GM18873 (cell line): ENCODE measurements around the gene SF3A2.

Experiments
- ATAC-seq: cut with Tn5 transposase; IDR thresholded peaks from one replicate; pipeline ENCODE4 v1.9.1; 2021; ENCODE audit warnings: mild to moderate bottlenecking, moderate library complexity, moderate number of reproducible peaks; ENCODE audit not compliant: unreplicated experiment, low FRiP score

Gene SF3A2

DNA sequence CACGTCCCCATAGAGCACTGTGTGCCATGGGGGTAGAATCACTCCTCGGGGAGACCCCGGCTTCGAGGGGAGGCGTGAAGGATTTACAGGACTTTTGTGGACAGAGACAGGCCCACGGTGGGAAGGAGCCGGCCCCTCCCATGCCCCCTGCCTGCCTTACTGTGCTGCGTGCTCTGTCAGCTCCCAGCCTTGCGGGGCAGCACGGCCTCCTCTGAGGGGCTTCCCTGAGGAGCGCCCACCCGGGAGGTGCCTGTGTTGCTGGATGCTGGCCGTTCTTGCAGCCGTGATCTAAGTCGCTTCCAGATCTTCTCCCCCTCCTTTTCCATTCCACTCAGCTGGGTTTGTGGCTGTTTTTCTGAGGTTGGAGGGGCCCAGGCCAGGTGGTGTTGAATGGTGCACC is 29.6 kb upstream of the SF3A2 start:
- no peak for ATAC-seq

DNA sequence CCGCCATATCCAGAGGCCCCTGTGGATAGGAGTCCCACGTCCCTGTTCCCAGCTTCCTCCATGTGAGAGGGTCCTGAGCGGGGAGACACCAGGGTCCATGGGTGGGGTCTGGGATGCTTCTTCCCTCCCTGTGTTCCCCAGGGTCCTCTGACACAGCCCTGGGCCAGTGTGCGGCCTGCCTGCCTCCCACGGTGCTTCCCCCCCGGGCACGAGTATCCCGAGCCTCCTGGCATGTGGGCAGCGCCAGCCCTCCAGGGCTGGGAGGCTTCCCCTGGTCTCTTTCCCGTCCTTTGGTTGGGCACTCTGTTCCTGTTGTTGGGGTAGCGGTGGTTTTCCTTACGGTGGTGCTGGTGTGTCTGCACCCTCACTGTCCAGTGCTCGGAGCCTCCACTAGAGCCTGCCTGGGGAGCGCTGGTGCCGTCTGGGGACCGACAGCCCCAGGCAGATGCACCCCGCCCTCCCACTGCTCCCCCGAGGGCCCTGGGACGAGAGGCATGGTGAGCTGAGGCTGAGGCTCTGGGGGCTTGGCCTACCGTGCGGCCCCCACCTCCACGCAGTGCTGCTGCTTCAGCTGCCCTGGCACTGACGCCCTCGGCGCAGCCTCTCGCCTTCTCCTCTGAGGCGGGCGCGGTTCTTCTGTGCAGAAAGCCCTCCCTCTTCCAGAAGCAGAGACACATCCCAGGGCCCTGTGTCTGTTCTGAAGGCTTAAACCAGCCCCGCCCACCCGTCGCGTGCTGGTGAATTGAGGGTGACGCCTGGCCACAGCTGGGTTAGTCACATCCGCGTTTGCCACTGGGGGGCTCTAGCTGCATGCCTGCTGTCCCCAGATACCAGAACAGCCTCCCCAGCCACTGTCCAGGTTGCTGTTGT is 28.4 kb upstream of the SF3A2 start:
- no peak for ATAC-seq

DNA sequence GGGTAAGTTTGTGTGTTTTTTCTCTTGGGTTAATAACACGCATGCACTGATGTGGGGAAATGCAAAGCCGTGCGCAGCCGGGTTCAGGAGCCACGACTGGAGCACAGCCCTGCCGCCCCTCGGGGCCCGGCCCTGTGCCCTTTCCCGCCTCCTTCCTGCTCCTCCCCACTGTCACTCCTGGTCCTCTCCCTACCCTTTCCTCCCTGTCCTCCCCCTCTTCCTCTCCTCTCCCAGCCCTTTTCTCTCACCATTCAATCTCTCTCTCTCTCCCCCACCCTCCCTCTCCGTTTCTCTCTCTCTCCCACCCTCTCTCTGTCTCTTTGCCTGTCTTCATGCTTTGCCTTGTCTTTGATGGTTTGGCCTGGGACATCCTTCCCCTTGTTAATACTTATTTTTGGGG is 27.6 kb upstream of the SF3A2 start:
- no peak for ATAC-seq

DNA sequence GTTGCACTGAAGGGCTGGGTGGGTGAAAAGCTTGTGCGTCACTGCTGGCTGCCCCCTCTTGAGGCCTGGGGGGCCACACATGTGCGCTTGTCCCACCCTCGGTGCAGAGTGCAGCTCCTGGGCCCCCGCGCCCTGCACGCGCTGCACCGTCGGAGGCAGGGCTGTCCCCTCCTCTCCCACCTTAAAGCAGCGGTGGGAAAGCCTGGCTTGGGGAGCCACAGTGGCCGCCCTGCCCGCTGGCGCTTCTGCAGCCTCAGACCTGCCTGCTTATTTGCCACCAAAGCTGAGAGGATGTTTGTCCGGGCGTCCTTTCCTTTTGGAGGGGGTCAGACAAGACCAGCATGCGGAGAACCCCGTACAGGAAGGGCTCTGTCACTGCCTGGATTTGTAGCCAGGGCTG is 27.2 kb upstream of the SF3A2 start:
- no peak for ATAC-seq

DNA sequence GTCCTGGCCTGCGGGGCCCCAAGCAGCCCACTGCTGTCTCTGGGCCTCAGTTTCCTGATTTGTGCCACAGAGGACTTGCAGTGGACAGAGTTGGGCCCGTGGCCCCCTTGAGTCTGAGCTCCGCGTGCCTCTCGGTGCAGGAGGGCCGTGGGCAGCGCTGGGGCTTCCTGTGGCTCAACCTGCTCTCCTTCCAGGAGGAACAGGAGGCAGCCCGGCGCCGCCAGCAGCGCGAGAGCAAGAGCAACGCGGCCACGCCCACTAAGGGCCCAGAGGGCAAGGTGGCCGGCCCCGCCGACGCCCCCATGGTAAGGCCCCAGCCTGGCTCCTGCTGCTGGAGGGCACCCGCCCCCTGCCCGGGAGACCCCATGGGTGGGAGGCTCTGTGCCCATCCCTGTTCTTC is 26.4 kb upstream of the SF3A2 start:
- no peak for ATAC-seq

DNA sequence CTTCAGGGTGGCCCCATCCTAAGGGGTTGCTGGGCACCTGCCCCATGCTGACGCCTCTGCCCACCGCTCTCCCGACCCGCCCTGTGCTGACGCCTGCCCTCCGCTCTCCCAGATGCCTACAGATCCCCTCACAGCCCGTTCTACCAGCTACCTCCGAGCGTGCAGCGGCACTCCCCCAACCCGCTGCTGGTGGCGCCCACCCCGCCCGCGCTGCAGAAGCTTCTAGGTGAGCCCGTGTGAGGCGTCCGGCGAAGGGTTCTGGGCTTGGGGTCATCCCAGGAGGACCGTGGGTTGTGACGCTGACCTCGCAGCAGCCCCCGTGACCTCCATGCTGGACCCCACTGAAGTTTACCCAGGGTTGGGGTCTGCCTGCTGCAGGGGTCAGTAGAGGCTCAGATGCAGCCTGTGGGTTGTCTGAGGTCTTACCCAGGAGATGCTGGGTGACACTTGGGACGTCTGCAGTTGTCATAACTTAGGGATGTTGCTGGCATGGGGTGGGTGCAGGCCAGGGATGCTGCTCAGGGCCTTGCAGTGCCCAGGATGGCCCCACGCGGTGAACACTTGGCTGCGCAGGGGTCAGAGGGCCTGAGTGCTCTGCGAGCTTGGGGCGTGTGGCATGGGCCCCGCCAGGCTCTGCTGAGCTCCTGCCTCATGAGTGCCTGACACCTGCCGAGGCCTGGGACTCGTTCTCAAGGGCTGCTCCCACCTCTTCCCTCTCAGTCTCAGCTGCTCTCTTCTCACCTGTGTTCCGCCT is 25.5 kb upstream of the SF3A2 start:
- no peak for ATAC-seq

DNA sequence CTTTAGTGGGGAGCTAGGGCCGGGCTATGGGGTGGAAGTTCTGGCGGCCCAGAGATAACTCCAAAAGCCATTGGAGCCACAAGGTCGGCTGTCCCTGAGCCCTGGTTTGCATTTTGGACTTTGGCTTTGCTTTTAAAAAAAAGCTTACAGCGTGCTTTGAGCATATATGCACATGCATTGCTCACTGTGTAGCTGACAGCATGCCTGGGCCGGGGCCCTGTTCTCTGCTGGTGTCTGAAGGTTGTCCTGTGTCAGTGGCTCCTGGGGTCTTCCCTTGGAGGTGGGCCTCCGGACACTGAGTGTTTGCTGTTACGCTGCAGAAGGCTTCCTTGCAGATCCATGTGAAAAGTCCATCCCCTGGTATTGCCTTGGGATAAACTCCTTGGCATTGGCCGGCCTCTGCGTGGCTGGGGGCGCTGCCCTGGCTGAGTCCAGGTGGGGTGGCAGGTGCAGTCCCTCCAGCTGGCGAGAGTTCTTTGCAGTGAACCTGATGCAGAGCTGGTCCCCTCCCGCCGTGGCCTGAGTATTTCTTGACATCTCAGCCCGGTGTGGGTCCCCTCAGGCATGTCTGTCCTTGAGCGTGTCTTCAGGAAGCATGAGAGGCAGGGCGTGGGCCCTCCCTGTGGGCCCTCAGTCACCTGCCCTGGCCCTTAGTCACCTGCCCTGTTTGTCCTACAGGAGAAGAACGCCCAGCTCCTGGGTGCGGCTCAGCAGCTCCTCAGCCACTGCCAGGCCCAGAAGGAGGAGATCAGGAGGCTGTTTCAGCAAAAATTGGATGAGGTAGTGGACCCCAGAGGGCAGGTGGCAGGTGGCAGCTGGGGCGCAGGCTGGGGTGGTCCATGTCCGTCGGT is 23.5 kb upstream of the SF3A2 start:
- ATAC-seq: no peak

DNA sequence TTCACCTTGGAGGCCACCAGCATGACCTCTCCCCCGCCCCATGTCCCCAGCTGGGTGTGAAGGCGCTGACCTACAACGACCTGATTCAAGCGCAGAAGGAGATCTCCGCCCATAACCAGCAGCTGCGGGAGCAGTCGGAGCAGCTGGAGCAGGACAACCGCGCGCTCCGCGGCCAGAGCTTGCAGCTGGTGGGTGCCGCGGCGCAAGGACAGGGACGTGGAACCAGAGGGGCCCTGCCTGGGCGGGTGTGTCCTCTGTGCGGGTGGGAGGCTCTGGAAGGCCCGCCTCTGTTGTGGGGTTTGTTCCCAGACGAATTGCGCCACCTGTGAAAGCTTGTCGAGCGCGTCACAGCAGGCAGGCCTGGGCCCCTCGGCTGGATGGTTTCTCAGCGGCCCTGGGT is 22.8 kb upstream of the SF3A2 start:
- no peak for ATAC-seq

DNA sequence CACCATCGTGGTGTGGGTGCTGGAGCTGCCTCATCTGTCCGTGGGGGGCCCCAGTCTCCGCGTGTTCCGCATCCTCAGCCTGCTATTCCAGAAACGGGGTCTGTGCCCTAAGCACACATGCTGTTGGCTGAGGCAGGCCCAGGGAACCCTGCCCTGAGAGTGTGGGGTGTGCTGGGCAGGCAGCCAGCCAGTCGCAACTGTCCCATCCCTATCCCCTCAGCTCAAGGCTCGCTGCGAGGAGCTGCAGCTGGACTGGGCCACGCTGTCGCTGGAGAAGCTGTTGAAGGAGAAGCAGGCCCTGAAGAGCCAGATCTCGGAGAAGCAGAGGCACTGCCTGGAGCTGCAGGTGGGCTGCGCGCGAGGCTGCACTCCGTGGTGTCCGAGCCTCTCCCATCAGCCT is 22.4 kb upstream of the SF3A2 start:
- ATAC-seq: no peak

DNA sequence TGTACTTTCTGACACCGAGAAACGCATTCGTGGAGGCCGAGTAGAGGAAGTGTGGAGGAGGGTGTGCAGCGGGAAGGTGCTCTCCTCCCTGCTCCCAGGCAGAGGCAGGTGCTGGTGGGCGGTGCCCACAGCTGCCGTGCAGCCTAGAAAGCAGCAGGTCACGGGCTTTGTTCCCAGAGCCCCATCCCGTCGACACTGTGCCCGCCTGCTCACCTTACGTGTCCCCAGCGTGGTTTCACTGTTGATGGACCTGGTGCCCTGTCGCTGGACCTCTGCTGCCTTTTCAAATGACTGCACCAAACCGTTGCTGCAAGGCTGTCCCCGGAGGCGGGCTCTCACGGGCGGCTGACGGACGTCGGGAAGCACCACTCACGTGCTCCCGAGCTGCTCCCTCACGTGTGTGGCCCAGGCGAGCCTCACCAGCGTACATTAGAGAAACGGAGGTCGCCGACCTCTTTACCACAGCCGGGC is 21.3 kb upstream of the SF3A2 start:
- ATAC-seq: no peak

DNA sequence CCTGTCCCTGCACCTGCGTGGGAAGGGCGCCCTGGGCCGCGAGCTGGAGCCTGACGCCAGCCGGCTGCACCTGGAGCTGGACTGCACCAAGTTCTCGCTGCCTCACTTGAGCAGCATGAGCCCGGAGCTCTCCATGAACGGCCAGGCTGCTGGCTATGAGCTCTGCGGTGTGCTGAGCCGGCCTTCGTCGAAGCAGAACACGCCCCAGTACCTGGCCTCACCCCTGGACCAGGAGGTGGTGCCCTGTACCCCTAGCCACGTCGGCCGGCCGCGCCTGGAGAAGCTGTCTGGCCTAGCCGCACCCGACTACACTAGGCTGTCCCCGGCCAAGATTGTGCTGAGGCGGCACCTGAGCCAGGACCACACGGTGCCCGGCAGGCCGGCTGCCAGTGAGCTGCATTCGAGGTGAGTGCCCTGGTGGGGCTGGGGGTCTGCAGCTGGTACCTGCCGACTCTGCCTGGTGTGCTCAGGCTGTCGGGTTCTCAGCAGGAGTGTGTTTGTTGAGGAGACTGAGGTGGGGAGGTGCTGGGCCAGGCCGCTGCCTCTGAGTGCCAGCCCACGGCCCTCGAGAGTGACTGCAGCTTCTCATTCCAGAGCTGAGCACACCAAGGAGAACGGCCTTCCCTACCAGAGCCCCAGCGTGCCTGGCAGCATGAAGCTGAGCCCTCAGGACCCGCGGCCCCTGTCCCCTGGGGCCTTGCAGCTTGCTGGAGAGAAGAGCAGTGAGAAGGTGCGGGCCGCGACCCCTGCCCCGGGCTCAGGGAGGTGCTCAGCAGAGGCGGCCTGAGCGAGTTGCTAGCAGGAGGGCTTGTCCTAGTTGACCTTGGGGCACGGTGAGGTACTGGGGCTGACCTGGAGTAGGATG is 20.0 kb upstream of the SF3A2 start:
- ATAC-seq: no peak

DNA sequence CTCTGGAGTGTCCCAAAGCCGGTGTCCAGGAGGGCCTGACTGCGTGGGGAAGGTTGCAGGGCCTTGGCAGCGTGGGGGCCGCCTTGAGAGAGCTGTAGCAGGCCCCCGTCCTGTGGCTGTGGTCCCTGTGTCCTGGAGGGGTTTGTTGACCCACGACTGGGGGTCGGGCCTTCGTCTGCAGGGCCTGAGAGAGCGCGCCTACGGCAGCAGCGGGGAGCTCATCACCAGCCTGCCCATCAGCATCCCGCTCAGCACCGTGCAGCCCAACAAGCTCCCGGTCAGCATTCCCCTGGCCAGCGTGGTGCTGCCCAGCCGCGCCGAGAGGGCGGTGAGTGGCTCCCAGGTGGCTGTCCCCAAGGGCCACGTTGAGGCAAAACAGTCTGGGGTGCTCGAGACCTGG is 19.0 kb upstream of the SF3A2 start:
- ATAC-seq: no peak

DNA sequence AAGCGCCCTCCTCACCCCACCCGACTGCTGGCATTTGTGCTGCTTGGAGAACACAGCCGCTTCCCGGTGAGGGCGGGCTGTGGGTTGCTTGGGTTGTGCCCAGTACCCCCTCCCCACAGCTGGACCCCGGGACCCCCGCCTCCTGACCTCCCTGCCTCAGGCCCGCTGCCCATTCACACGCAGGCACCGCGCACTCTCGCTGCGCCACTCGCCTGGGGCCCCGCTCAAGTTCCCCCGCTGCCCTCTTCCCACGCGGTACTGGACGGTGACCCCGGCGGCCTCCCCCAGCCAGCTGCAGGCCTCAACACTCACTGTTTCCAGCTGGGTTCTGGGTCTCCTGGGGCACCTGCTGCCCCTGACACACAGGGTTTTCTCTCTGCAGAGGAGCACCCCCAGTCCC is 16.9 kb upstream of the SF3A2 start:
- ATAC-seq: no peak

DNA sequence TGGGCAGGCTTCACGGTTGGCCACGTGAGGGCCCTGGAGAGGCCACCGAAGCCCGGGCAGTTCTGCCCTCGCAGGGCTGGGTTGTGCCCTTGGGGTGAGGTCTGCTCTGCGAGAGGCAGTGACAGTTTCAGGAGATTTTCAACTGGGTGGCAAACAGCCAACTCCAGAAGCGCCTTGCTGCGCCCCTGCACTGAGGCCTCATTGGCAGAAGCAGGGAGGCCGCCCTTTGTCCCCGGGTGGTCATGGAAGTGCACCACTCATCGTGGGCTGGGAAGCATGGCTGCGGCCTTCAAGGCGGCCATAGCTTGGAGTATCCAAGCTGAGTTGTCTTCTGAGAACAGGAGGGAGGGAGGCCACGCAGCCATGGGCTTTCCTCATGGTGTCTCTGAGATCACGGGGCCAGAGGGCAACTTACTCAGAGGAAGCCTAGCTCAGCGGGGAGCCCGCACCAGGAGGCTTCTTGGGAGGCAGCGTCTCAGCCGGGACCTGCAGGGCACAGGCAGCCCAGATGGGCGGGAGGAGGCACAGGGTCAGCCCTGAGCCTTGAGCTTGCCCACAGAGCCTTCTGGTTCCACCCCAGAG is 15.3 kb upstream of the SF3A2 start:
- ATAC-seq: no peak

DNA sequence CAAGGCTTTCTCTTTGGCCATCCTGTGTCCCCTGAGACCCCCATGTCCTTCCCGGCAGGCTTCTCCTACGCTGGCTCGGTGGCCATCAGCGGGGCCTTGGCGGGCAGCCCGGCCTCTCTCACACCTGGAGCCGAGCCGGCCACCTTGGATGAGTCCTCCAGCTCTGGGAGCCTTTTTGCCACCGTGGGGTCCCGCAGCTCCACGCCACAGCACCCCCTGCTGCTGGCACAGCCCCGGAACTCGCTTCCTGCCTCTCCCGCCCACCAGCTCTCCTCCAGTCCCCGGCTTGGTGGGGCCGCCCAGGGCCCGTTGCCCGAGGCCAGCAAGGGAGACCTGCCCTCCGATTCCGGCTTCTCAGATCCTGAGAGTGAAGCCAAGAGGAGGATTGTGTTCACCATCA is 14.7 kb upstream of the SF3A2 start:
- no peak for ATAC-seq

DNA sequence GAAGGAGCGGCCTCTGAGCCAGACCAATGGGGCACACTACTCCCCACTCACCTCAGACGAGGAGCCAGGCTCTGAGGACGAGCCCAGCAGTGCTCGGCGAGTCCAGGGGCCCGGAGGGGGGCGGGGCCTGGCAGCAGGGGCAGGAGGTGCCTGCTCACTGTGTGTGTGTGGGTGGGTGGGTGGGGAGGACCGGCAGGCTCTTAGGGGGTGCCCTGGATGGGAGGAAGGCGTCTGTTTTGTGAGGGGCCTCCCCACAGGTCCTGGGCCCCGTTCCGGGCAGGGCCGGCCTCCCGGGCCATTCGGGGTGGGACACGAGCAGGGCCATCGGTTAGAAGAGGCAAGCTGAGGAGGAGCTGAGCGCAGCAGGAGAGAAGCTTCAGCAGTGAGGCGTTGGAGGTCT is 13.2 kb upstream of the SF3A2 start:
- no peak for ATAC-seq

DNA sequence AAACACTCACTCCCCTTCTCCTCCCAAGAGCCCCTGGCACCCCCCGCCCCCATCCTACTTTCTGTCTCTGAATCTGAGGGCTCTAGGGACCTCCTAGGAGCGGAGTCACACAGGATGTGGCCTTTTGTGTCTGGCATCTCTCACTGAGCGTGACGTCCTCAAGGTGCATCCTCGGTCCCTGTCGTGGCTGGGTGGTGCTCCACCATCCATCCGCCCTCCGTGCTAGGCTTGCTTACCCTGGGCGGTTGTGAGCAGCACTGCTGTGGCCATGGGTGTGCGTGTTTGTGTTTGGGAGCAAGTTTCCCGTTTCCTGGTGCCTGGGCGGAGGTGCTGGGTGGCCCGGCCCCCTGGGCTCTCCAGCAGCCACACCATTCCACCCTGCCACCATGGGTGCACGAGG is 12.7 kb upstream of the SF3A2 start:
- ATAC-seq: no peak

DNA sequence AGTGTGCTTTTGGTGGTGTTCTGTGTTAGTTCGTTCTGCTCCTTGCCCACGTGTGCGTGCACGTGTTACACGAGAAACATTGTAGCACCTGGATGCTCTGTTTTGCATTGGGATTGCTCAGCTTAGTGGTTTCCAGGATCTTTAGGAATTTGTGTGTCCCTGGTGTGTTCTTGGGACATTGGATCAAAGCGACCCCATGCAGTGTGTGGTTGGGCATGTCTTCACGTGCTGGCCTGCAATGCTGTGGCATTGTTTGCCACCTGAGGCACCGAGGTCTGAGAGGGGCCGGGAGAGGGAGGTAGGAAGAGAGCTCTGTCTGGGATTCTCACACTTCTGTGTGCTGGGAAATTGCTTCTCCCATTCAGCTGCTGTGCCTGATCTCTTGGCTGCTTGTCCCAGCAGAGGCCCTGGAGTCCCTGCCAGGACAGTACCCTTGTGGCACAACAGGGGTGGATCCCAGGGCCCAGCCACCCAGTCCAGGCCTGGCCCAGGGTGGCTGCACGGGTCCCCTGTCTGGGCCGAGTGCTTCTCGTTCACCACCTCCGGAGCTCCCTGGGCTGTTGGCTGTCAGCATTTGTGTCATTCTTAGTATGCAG is 11.8 kb upstream of the SF3A2 start:
- no peak for ATAC-seq

DNA sequence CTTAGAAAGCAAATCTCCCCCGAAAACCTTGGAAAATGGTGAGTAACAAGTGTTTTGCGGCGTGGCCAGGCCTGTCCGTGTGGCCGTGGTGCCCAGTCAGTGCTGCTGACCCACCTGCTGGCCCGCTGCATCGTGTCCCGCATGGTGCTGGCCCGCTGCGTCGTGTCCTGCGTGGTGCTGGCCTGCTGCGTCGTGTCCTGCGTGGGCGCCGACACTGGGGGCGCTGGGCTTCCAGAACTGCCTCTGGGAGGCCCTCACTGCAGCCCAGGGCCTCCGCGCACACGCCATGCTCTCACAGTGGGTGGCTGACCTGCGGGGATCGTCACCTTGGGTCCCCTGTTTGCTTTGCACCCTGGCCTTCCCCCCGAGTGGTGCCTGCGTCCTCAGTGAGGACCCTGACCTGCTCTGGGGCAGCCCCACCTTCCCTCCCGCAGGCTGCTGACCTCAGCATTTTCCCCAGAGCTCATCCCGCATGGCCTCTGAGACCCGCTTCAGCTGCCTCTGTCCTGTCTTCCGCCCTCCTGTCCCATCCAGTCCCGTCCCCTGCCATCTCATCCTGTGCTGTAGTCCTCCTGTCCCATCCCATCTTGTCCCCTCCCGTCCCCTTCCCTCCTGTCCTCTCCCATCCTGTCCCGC is 11.1 kb upstream of the SF3A2 start:
- ATAC-seq: no peak
